WTC11 (cell line): Measurements from ENCODE around the gene LYPD6B. TPM values are rescaled to one million over a fixed set of nuclear protein-coding genes. Genes with fewer than 3 reads are reported as not detected.
A peak's percentile ranks its signal among the peaks of the same experiment; 100 is the strongest.

ENCODE experiments used
- ATAC-seq: fragments of 200-7000 bp; cut with Tn5 transposase; 2 replicates; pipeline ENCODE4 v1.10.0; 2021; ENCODE audit warnings: mild to moderate bottlenecking, moderate library complexity
- CTCF ChIA-PET: fragments of 300-600 bp; sonication (Branson Sonifier 250); formaldehyde crosslinking; loops from one replicate; lab custom pipeline; 2021; ENCODE audit warnings: antibody characterized with exemption; lab: Charles Lee
- POLR2A ChIA-PET: fragments of 350-600 bp; sonication (Branson Sonifier 250); formaldehyde crosslinking; loops from one replicate; lab custom pipeline; 2021; ENCODE audit warnings: antibody characterized with exemption; lab: Charles Lee
- DNase-seq: peaks from one replicate; pipeline ENCODE4 v3.0.0; 2021; ENCODE audit warnings: low spot score
- H3K27ac Mint-ChIP-seq: 2 replicates; pipeline ENCODE4 v1.8.0; 2021; ENCODE audit warnings: mixed read lengths
- H3K27me3 Mint-ChIP-seq: 2 replicates; pipeline ENCODE4 v1.8.0; 2021; ENCODE audit warnings: low read depth, mild to moderate bottlenecking, moderate library complexity, mixed read lengths
- H3K36me3 Mint-ChIP-seq: 2 replicates; pipeline ENCODE4 v1.8.0; 2021; ENCODE audit warnings: mixed read lengths
- H3K4me1 Mint-ChIP-seq: 2 replicates; pipeline ENCODE4 v1.8.0; 2022; ENCODE audit warnings: mixed read lengths
- H3K4me3 Mint-ChIP-seq: 2 replicates; pipeline ENCODE4 v1.8.0; 2021; ENCODE audit warnings: mild to moderate bottlenecking, moderate library complexity, mixed read lengths
- H3K9me3 Mint-ChIP-seq: 2 replicates; pipeline ENCODE4 v1.8.0; 2021; ENCODE audit warnings: mixed read lengths
- ATF1 ChIP-seq: sonication (generic); formaldehyde crosslinking; IDR thresholded peaks from 2 replicates; pipeline ENCODE4 v1.8.1; 2023; ENCODE audit warnings: mild to moderate bottlenecking, moderate library complexity, missing genetic modification reagents
- ESRRA ChIP-seq: sonication (generic); formaldehyde crosslinking; IDR thresholded peaks from 2 replicates; pipeline ENCODE4 v1.8.1; 2022; ENCODE audit warnings: mild to moderate bottlenecking, missing genetic modification reagents, borderline replicate concordance
- FOXK1 ChIP-seq: sonication (generic); formaldehyde crosslinking; IDR thresholded peaks from 2 replicates; pipeline ENCODE4 v1.8.0; 2022; ENCODE audit warnings: mild to moderate bottlenecking, moderate library complexity, missing genetic modification reagents
- GRHL2 ChIP-seq: fragments of 250-450 bp; sonication (Bioruptor Pico); IDR thresholded peaks from 2 replicates; pipeline ENCODE4 v1.8.0; 2022; ENCODE audit warnings: mild to moderate bottlenecking, moderate library complexity; ENCODE audit not compliant: insufficient replicate concordance, severe bottlenecking
- MXD4 ChIP-seq: fragments of 250-450 bp; sonication (Bioruptor Pico); IDR thresholded peaks from 2 replicates; pipeline ENCODE4 v1.8.0; 2021; ENCODE audit warnings: mild to moderate bottlenecking, moderate library complexity, borderline replicate concordance
- MYBL2 ChIP-seq: sonication (generic); formaldehyde crosslinking; IDR thresholded peaks from 2 replicates; pipeline ENCODE4 v1.8.1; 2023; ENCODE audit warnings: mild to moderate bottlenecking, moderate library complexity, missing genetic modification reagents
- NFYB ChIP-seq: sonication (generic); formaldehyde crosslinking; conservative IDR thresholded peaks from 2 replicates; pipeline ENCODE4 v1.8.0; 2022; ENCODE audit warnings: low read depth, missing genetic modification reagents
- NR2C2 ChIP-seq: sonication (generic); formaldehyde crosslinking; IDR thresholded peaks from 2 replicates; pipeline ENCODE4 v1.8.0; 2022; ENCODE audit warnings: mild to moderate bottlenecking, missing genetic modification reagents
- SOX15 ChIP-seq: fragments of 250-450 bp; sonication (Bioruptor Pico); IDR thresholded peaks from 2 replicates; pipeline ENCODE4 v1.9.0; 2021; ENCODE audit warnings: mild to moderate bottlenecking
- SP1 ChIP-seq: sonication (generic); formaldehyde crosslinking; conservative IDR thresholded peaks from 2 replicates; pipeline ENCODE4 v1.8.1; 2022; ENCODE audit warnings: missing genetic modification reagents
- ZBTB21 ChIP-seq: sonication (generic); formaldehyde crosslinking; IDR thresholded peaks from 2 replicates; pipeline ENCODE4 v1.8.1; 2023; ENCODE audit warnings: mild to moderate bottlenecking, missing genetic modification reagents, borderline replicate concordance
- ZNF219 ChIP-seq: sonication (generic); formaldehyde crosslinking; IDR thresholded peaks from 2 replicates; pipeline ENCODE4 v1.8.0; 2023; ENCODE audit warnings: missing genetic modification reagents, mild to moderate bottlenecking, borderline replicate concordance
- ZNF423 ChIP-seq: fragments of 250-450 bp; sonication (Bioruptor Pico); IDR thresholded peaks from 2 replicates; pipeline ENCODE4 v2.1.2; 2022; ENCODE audit warnings: mild to moderate bottlenecking, moderate library complexity
- total RNA-seq: library from RNA; stranded (reverse); gene quantifications from 3 replicates; pipeline ENCODE4 v1.2.3, GENCODE V29; 2021
- TF ChIP-seq, protein P1 (sequence below): sonication (generic); formaldehyde crosslinking; IDR thresholded peaks from 2 replicates; pipeline ENCODE4 v1.8.1; 2023; ENCODE audit warnings: mild to moderate bottlenecking, missing genetic modification reagents, moderate library complexity
- TF ChIP-seq, protein P2 (sequence below): sonication (generic); formaldehyde crosslinking; IDR thresholded peaks from 2 replicates; pipeline ENCODE4 v1.8.0; 2022; ENCODE audit warnings: mild to moderate bottlenecking, missing genetic modification reagents
- TF ChIP-seq, protein P3 (sequence below): sonication (generic); formaldehyde crosslinking; IDR thresholded peaks from 2 replicates; pipeline ENCODE4 v1.8.1; 2023; ENCODE audit warnings: mild to moderate bottlenecking, moderate library complexity, missing genetic modification reagents
- TF ChIP-seq, protein P4 (sequence below): sonication (generic); formaldehyde crosslinking; IDR thresholded peaks from 2 replicates; pipeline ENCODE4 v1.8.1; 2022; ENCODE audit warnings: low read depth, missing genetic modification reagents, borderline replicate concordance
- TF ChIP-seq, protein P5 (sequence below): fragments of 250-450 bp; sonication (Bioruptor Pico); IDR thresholded peaks from 2 replicates; pipeline ENCODE4 v1.9.0; 2021; ENCODE audit warnings: moderate library complexity, mild to moderate bottlenecking, inconsistent platforms, borderline replicate concordance
- TF ChIP-seq, protein P6 (sequence below): sonication (generic); formaldehyde crosslinking; IDR thresholded peaks from 2 replicates; pipeline ENCODE4 v1.8.1; 2022; ENCODE audit warnings: missing genetic modification reagents, borderline replicate concordance

LYPD6B gene
- total RNA-seq, 1 experiment from 2014 or later, result 1.6 TPM

DNA sequence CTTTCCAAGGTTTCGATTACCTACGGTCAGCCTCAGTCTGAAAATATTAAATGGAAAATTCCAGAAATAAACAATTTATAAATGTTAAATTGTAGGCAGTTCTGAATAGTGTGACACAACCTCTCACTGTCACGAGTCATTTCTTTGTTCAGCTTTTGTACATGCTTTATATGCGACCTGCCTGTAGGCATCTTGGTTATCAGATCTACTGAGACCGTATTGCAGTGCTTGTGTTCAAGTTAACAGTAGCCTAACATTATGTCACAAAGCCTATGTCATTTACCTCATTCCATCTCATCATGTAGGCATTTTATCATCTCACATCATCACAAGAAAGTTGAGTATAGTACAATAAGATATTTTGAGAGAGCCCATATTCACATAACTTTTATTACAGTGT lies 77.3 kb downstream of the LYPD6B start:
- H3K36me3 Mint-ChIP-seq, result no peaks in the 10 kb centered on the region
- no peak overlapping the region for H3K27ac Mint-ChIP-seq
- no peaks in the 10 kb centered on the region for H3K9me3 Mint-ChIP-seq
- CTCF ChIA-PET, result no interaction called here
- H3K4me3 Mint-ChIP-seq, result no peak overlapping the region
- ATAC-seq (no peak), DNase-seq (no peak)
- POLR2A ChIA-PET, result no interaction called here
- no peaks in the 10 kb centered on the region for H3K4me1 Mint-ChIP-seq
- no peaks in the 10 kb centered on the region for H3K27me3 Mint-ChIP-seq
- TF ChIP-seq, protein P1, sequence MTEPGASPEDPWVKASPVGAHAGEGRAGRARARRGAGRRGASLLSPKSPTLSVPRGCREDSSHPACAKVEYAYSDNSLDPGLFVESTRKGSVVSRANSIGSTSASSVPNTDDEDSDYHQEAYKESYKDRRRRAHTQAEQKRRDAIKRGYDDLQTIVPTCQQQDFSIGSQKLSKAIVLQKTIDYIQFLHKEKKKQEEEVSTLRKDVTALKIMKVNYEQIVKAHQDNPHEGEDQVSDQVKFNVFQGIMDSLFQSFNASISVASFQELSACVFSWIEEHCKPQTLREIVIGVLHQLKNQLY (CRISPR knock-in tag), result no peak

DNA sequence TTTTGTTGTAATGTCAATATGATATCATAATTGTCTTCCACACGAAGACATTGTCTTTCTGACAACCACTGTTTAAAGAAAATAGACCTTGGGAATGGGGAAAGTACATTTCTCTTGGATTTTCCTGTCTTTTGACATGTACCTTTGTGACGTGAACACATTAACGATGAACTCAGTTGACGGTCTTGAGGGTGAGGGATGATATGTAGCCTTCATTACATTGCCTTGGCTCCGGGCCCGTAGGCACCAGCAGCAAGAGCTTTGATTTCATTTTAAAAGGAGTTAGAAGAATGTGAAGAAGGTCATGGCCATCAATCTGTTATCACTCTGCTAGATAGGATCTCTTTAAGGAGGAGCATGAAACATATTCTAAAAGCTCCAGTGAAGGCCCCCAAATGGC lies 80.9 kb downstream of the LYPD6B start:
- TF ChIP-seq ATF1 (no peak), ESRRA (CRISPR knock-in tag) (no peak), ZBTB21 (CRISPR knock-in tag) (no peak)
- TF ChIP-seq, protein P2, sequence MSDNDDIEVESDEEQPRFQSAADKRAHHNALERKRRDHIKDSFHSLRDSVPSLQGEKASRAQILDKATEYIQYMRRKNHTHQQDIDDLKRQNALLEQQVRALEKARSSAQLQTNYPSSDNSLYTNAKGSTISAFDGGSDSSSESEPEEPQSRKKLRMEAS (CRISPR knock-in tag), result no peak
- TF ChIP-seq, protein P3, sequence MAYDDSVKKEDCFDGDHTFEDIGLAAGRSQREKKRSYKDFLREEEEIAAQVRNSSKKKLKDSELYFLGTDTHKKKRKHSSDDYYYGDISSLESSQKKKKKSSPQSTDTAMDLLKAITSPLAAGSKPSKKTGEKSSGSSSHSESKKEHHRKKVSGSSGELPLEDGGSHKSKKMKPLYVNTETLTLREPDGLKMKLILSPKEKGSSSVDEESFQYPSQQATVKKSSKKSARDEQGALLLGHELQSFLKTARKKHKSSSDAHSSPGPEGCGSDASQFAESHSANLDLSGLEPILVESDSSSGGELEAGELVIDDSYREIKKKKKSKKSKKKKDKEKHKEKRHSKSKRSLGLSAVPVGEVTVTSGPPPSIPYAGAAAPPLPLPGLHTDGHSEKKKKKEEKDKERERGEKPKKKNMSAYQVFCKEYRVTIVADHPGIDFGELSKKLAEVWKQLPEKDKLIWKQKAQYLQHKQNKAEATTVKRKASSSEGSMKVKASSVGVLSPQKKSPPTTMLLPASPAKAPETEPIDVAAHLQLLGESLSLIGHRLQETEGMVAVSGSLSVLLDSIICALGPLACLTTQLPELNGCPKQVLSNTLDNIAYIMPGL (CRISPR knock-in tag), result no peak
- TF ChIP-seq, protein P4, sequence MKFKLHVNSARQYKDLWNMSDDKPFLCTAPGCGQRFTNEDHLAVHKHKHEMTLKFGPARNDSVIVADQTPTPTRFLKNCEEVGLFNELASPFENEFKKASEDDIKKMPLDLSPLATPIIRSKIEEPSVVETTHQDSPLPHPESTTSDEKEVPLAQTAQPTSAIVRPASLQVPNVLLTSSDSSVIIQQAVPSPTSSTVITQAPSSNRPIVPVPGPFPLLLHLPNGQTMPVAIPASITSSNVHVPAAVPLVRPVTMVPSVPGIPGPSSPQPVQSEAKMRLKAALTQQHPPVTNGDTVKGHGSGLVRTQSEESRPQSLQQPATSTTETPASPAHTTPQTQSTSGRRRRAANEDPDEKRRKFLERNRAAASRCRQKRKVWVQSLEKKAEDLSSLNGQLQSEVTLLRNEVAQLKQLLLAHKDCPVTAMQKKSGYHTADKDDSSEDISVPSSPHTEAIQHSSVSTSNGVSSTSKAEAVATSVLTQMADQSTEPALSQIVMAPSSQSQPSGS (CRISPR knock-in tag), result no peak
- Mint-ChIP-seq H3K9me3 (no peaks in the 10 kb centered on the region), H3K4me3 (no peak overlapping the region), H3K27ac (no peak overlapping the region), H3K27me3 (no peaks in the 10 kb centered on the region), H3K4me1 (no peaks in the 10 kb centered on the region), H3K36me3 (no peaks in the 10 kb centered on the region)
- ChIA-PET POLR2A (interaction anchor here (0.6 to 0.7 kb wide), 2 partner anchors 71 to 810 kb away, joined by 3 to 4 read pairs; no protein-coding TSS in a partner anchor), CTCF (interaction anchor here (0.7 kb wide), 1 partner anchor 610 kb away, joined by 3 read pairs; no protein-coding TSS in a partner anchor)
- ATAC-seq (no peak), DNase-seq (no peak)

DNA sequence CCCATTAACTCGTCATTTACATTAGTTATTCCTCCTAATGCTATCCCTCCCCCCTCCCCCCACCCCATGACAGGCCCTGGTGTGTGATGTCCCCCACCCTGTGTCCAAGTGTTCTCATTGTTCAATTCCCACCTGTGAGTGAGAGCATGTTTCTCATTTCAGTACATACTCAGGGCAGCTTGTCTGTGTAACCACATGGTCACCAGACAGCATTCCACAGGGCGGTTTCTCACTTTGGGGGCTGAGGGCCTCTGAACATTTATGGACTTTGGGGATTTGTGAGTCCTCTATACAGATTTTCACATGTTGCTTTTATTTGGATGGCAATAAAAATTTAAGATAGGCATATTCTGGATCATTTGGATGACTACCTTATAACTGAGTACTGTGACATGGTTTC lies 84.0 kb downstream of the LYPD6B start:
- POLR2A ChIA-PET, result no interaction called here
- Mint-ChIP-seq H3K36me3 (no peaks in the 10 kb centered on the region), H3K4me1 (peaks cover 4% of the 10 kb centered on the region; the same call in 1 of the 2 replicates), H3K4me3 (no peak overlapping the region), H3K27ac (no peak overlapping the region), H3K9me3 (no peaks in the 10 kb centered on the region), H3K27me3 (peaks cover 9% of the 10 kb centered on the region)
- no peak for TF ChIP-seq GRHL2 (CRISPR knock-in tag)
- TF ChIP-seq MXD4 (CRISPR knock-in tag), result no peak
- DNase-seq (no peak), ATAC-seq (no peak)
- CTCF ChIA-PET, result no interaction called here

DNA sequence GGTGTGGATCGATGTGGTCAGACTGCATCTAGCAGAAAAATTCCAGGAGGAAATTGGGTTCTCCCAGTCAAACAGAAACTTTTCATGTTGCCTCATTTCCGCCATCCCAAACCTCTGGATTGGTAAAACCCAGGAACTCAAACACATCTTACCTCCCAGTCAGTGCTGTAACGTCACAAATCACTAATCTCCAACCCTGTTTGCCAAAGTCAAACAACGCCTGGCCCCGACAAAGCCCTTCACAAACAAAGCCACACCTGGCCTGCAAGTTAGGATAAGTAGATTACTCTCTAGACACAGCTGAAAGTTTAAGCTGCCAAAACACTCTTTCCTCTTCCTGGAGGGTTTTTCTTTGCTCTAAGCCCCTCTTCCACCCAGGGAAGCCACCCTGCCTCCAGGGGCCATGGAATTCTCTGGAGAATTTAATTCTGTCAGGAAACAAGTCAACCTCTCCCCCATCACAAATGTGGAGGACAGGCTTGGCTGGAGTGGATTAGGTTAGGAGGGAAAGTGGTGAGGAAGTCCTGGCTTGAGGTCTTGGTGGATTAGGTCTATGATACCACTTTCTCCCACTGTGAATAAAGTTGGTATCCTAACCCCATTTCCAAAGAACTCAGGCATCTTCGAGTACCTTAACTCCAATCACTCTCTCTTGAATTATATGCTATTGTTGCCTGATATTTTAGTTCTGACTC lies 86.7 kb downstream of the LYPD6B start:
- ATAC-seq (no peak), DNase-seq (no peak)
- POLR2A ChIA-PET, result no interaction called here
- Mint-ChIP-seq H3K9me3 (no peaks in the 10 kb centered on the region), H3K27me3 (peaks cover 9% of the 10 kb centered on the region), H3K36me3 (no peaks in the 10 kb centered on the region), H3K4me3 (no peak overlapping the region), H3K27ac (no peak overlapping the region), H3K4me1 (peaks cover 4% of the 10 kb centered on the region; the same call in 1 of the 2 replicates)
- TF ChIP-seq ZNF423 (CRISPR knock-in tag) (peak; percentile 67), SP1 (CRISPR knock-in tag) (no peak)
- CTCF ChIA-PET, result no interaction called here

DNA sequence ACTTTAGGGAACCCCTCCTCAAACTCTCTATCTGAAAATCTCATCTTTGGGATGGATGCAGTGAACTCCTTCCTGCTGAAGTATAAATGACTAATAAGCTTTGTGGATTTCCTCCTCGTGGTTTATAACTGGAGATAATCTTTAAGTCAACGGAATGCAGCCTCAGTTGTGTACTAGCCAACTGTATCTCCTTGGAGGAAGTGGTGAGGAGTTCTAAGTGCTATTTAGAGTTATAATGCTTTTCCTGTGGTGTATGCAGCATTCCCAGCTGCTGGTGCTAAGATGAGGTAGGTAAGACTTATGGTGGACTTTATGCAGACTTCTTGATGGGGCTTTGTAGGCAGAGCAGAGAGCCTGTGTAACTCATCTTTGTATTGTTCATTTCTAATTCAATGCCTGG lies 90.9 kb downstream of the LYPD6B start:
- Mint-ChIP-seq H3K27ac (no peak overlapping the region), H3K9me3 (no peaks in the 10 kb centered on the region), H3K4me1 (peaks cover 7% of the 10 kb centered on the region), H3K4me3 (no peak overlapping the region), H3K36me3 (no peaks in the 10 kb centered on the region), H3K27me3 (peaks cover 9% of the 10 kb centered on the region)
- ChIA-PET CTCF (no interaction called here), POLR2A (no interaction called here)
- no peak for DNase-seq
- ATAC-seq, result no peak
- TF ChIP-seq, protein P5, sequence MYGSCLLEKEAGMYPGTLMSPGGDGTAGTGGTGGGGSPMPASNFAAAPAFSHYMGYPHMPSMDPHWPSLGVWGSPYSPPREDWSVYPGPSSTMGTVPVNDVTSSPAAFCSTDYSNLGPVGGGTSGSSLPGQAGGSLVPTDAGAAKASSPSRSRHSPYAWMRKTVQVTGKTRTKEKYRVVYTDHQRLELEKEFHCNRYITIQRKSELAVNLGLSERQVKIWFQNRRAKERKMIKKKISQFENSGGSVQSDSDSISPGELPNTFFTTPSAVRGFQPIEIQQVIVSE, result no peak
- TF ChIP-seq NR2C2 (CRISPR knock-in tag), result no peak
- no peak for TF ChIP-seq ZNF219 (CRISPR knock-in tag)
- no peak for TF ChIP-seq NFYB (CRISPR knock-in tag)
- TF ChIP-seq FOXK1 (CRISPR knock-in tag), result no peak
- TF ChIP-seq, protein P6, sequence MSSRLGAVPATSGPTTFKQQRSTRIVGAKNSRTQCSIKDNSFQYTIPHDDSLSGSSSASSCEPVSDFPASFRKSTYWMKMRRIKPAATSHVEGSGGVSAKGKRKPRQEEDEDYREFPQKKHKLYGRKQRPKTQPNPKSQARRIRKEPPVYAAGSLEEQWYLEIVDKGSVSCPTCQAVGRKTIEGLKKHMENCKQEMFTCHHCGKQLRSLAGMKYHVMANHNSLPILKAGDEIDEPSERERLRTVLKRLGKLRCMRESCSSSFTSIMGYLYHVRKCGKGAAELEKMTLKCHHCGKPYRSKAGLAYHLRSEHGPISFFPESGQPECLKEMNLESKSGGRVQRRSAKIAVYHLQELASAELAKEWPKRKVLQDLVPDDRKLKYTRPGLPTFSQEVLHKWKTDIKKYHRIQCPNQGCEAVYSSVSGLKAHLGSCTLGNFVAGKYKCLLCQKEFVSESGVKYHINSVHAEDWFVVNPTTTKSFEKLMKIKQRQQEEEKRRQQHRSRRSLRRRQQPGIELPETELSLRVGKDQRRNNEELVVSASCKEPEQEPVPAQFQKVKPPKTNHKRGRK, result no peak
- no peak for TF ChIP-seq MYBL2
- TF ChIP-seq, protein P2 (CRISPR knock-in tag), result no peak
- TF ChIP-seq SOX15 (CRISPR knock-in tag), result no peak
